ENCODE measurements around the gene KSR1.

Gene KSR1

GRCh38 chr17:27478901-27479538 is 22.8 kb downstream of the KSR1 start:
- no peak for DNase-seq (ENCODE audit: extremely low read depth, low read depth)
- TF ChIP-seq, protein P1, sequence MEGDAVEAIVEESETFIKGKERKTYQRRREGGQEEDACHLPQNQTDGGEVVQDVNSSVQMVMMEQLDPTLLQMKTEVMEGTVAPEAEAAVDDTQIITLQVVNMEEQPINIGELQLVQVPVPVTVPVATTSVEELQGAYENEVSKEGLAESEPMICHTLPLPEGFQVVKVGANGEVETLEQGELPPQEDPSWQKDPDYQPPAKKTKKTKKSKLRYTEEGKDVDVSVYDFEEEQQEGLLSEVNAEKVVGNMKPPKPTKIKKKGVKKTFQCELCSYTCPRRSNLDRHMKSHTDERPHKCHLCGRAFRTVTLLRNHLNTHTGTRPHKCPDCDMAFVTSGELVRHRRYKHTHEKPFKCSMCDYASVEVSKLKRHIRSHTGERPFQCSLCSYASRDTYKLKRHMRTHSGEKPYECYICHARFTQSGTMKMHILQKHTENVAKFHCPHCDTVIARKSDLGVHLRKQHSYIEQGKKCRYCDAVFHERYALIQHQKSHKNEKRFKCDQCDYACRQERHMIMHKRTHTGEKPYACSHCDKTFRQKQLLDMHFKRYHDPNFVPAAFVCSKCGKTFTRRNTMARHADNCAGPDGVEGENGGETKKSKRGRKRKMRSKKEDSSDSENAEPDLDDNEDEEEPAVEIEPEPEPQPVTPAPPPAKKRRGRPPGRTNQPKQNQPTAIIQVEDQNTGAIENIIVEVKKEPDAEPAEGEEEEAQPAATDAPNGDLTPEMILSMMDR (IDR thresholded peaks at IDR 0.05; ENCODE audit: low read depth, low read length, missing control alignments) = no peak
- no peak overlapping the region for H3K4me3 ChIP-seq (replicated peaks; ENCODE audit: low read depth, low read length)

DNA sequence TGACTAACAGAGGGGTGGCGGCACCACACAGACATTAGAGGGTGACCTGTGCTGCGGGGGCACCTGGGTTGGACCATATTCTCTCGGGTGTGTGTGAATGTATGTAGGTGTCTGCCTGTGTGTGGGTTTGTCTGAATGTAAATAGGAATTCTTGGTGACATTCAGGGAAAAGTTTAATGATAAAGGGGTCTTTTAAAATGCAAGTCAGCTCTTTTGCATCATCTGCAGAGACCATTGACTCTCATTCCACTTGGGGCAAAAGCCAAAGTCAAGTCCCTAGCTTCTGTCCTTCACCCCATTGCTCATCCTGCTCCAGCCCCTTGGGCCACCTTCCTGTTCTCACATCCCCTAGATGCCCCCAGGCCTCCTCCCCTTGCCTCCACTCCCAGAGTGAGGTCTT is 23.6 kb downstream of the KSR1 start:
- TF ChIP-seq, protein P1 (IDR thresholded peaks at IDR 0.05; ENCODE audit: low read depth, low read length, missing control alignments) = no peak
- no peak overlapping the region for H3K4me3 ChIP-seq (replicated peaks; ENCODE audit: low read depth, low read length)
- no peak for DNase-seq (ENCODE audit: extremely low read depth, low read depth)

DNA sequence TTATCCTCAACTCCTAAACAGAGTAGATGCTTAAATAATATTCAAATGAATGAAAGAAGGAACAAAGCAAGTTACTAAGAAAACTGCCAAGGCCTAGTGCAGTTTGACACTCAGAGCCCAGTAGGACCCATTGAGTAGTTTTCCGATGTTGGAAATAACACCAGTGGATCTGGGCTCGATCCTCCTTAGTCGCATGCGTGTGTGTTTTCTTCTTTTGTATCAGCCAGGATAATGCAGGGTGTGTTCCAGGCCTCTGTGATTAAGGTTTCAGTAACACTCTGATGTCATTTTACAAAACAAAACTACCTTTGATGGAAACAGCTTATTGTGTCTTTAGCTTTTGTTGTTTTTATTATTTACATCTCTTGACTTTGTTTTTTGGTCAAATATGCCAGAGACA is 24.5 kb downstream of the KSR1 start:
- no peak for DNase-seq (ENCODE audit: extremely low read depth, low read depth)
- TF ChIP-seq, protein P1 (IDR thresholded peaks at IDR 0.05; ENCODE audit: low read depth, low read length, missing control alignments) = no peak
- H3K4me3 ChIP-seq (replicated peaks; ENCODE audit: low read depth, low read length) = no peak overlapping the region

GRCh38 chr17:27481327-27481726 is 25.1 kb downstream of the KSR1 start:
- TF ChIP-seq, protein P1 (IDR thresholded peaks at IDR 0.05; ENCODE audit: low read depth, low read length, missing control alignments) = no peak
- H3K4me3 ChIP-seq (replicated peaks; ENCODE audit: low read depth, low read length) = no peak overlapping the region
- DNase-seq (ENCODE audit: extremely low read depth, low read depth) = no peak

GRCh38 chr17:27485125-27485524 is 28.9 kb downstream of the KSR1 start:
- no peak overlapping the region for H3K4me3 ChIP-seq (replicated peaks; ENCODE audit: low read depth, low read length)
- TF ChIP-seq, protein P1 (IDR thresholded peaks at IDR 0.05; ENCODE audit: low read depth, low read length, missing control alignments) = no peak
- no peak for DNase-seq (ENCODE audit: extremely low read depth, low read depth)

DNA sequence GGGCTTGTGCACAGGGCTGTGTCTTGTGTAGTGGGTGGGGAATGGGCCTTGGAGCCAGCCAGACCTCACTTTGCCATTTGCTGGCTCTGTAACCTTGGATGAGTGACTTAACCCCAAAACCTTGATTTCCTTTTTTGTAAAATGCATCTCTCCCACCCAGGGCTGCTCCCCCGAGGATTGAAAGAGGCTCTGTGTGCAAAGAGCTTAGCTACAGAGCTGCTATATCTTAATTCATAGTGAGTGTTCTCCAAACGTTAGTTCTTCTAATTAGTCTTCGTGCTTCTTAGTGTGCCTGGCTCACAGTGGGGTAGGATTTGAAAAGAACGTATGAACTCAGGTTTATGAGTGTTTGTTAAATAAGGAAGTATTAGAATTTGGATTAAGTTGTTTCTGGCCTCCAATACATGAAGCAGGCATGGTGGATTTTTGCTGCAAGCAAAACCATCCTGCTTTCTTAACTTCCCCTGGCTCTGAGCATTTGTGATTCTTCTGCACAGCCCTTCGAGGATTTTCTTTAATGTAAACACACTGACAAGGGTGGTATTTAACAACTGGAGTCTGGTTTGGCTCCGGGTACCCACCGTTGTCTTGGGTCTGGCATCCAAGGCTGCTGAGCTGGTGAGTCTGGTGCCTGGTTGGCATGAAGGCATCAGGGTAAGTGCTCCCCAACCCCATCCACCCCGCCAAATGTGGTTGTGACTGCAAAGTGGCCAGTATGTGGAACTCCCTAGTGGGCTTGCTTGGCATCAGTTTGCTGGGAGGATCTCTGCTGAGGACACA is 29.7 kb downstream of the KSR1 start:
- TF ChIP-seq, protein P1 (IDR thresholded peaks at IDR 0.05; ENCODE audit: low read depth, low read length, missing control alignments) = no peak
- DNase-seq (ENCODE audit: extremely low read depth, low read depth) = no peak
- H3K4me3 ChIP-seq (replicated peaks; ENCODE audit: low read depth, low read length) = no peak overlapping the region
